Measurements from ENCODE around the gene WWP2.

DNA sequence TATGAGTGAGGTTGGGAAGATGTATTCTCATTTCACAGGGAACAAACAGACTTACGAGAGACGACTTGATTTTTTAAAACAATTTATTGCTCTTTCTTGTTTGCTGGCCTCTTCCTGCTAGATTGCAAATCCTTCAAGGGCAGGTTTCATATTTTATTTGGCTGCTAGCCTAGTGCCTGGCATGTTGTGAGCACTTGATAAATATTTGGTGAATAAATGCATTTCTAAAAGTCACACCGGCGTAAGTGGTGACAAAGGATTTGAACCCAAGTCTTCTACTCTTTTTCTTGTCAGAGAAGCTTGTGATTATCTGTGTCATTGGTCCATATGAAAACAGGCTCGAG lies 1.4 kb downstream of the WWP2 start:
- no peak for TF ChIP-seq POLR2A (IDR thresholded peaks at IDR 0.05; ENCODE audit: low read depth)
- TF ChIP-seq, protein P1, sequence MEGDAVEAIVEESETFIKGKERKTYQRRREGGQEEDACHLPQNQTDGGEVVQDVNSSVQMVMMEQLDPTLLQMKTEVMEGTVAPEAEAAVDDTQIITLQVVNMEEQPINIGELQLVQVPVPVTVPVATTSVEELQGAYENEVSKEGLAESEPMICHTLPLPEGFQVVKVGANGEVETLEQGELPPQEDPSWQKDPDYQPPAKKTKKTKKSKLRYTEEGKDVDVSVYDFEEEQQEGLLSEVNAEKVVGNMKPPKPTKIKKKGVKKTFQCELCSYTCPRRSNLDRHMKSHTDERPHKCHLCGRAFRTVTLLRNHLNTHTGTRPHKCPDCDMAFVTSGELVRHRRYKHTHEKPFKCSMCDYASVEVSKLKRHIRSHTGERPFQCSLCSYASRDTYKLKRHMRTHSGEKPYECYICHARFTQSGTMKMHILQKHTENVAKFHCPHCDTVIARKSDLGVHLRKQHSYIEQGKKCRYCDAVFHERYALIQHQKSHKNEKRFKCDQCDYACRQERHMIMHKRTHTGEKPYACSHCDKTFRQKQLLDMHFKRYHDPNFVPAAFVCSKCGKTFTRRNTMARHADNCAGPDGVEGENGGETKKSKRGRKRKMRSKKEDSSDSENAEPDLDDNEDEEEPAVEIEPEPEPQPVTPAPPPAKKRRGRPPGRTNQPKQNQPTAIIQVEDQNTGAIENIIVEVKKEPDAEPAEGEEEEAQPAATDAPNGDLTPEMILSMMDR (IDR thresholded peaks at IDR 0.05), result no peak
